Subcutaneous adipose tissue (tissue), 4 donors: ENCODE measurements around the gene DUSP19. TPM values are rescaled to one million over a fixed set of nuclear protein-coding genes. Genes with fewer than 3 reads are reported as not detected.

Experiments used
- small RNA-seq: library from RNA; depleted of rRNA; stranded (forward); fragments of <200 nt; gene quantifications from one replicate; pipeline ENCODE3, GENCODE V24; 2016
- total RNA-seq, 4 donors: library from RNA; depleted of rRNA; stranded (reverse); fragments of >200 nt; gene quantifications; one replicate each; pipeline ENCODE4 v1.1.0, GENCODE V29; 2016
- TF ChIP-seq, protein P1 (sequence below): fragments of 450-650 bp; IDR thresholded peaks from one replicate; pipeline ENCODE4 v1.5.1; 2016; ENCODE audit warnings: low read depth, mild to moderate bottlenecking, control low read depth, antibody characterized with exemption, moderate library complexity

Gene DUSP19
- total RNA-seq, 4 donors from 2014 or later = 0.49 to 2.0 (median 1.3) TPM

DNA sequence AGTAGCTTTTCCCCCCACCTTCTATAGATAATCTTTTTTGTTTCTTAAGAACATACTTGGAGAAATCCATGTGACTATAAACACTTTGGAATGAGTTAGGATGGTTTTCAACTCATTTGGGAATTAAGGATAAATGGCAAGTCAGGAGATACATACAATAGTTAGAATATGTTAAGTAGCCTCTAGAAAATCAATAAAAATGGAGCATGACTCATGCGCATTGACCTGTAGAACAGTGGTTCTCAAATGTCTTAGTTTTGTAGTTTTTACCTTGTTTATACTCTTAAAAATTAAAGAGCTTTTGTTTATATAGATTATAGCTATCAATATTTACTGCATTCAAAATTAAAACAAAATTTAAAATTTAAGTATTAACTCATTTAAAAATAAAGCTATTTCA, 70.4 kb downstream of the DUSP19 start:
- TF ChIP-seq, protein P1, sequence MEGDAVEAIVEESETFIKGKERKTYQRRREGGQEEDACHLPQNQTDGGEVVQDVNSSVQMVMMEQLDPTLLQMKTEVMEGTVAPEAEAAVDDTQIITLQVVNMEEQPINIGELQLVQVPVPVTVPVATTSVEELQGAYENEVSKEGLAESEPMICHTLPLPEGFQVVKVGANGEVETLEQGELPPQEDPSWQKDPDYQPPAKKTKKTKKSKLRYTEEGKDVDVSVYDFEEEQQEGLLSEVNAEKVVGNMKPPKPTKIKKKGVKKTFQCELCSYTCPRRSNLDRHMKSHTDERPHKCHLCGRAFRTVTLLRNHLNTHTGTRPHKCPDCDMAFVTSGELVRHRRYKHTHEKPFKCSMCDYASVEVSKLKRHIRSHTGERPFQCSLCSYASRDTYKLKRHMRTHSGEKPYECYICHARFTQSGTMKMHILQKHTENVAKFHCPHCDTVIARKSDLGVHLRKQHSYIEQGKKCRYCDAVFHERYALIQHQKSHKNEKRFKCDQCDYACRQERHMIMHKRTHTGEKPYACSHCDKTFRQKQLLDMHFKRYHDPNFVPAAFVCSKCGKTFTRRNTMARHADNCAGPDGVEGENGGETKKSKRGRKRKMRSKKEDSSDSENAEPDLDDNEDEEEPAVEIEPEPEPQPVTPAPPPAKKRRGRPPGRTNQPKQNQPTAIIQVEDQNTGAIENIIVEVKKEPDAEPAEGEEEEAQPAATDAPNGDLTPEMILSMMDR = no peak

DNA sequence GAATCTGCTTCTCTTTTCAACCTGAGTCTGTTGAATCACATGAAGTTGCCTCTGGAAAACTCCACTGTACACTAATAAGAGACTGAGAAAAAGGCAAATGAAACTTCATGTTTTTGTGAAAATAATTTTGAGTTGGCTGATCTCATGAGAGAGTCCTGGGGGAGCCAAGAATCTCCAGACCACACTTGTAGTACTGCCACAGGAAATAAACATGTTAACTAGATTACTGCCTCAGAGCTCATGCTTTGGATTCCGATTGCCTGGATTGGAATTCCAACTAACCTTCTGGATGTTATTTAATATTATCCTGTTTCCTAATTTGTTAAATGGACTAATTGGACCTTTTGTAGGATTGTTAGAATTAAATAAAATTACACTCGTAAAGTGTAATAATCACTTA, 70.9 kb downstream of the DUSP19 start:
- TF ChIP-seq, protein P1 = no peak

Small RNA genes within 50 kb of the gene (small RNA-seq; reads per million reads assigned to genes)
- gene RF00599 = not detected

Other genes starting within 250 kb of the DUSP19 start
- 1 to 10 TPM in 2 of 4 donors, under 1 TPM in 2; 0.57 to 8.1 (median 1.6) TPM for gene FRZB, start 212.1 kb upstream of the DUSP19 start, total RNA-seq
- 100 to 1,000 TPM; 123 to 308 (median 157) TPM for gene NCKAP1, start 40.3 kb upstream of the DUSP19 start, total RNA-seq
- gene NUP35, start 45.7 kb downstream of the DUSP19 start, total RNA-seq = 10 to 100 TPM in 2 of 4 donors, 1 to 10 TPM in 2; 5.8 to 21.5 (median 10.9) TPM